DND-41 (cell line): ENCODE measurements around the gene ADAMTS8.

ENCODE experiments used
- EZH2 ChIP-seq: IDR thresholded peaks from 3 replicates; pipeline ENCODE4 v1.6.1; 2012; ENCODE audit warnings: borderline replicate concordance, low read depth, mild to moderate bottlenecking, moderate library complexity, low read length, inconsistent platforms; ENCODE audit not compliant: severe bottlenecking
- TF ChIP-seq, protein P1 (sequence below): IDR thresholded peaks from 2 replicates; pipeline ENCODE4 v1.5.1; 2012; ENCODE audit warnings: borderline replicate concordance, low read length, moderate library complexity, mild to moderate bottlenecking; ENCODE audit not compliant: poor library complexity, severe bottlenecking; ENCODE audit errors: extremely low read depth

GRCh38 chr11:130379276-130379675 lies 49.1 kb downstream of the ADAMTS8 start:
- TF ChIP-seq, protein P1, sequence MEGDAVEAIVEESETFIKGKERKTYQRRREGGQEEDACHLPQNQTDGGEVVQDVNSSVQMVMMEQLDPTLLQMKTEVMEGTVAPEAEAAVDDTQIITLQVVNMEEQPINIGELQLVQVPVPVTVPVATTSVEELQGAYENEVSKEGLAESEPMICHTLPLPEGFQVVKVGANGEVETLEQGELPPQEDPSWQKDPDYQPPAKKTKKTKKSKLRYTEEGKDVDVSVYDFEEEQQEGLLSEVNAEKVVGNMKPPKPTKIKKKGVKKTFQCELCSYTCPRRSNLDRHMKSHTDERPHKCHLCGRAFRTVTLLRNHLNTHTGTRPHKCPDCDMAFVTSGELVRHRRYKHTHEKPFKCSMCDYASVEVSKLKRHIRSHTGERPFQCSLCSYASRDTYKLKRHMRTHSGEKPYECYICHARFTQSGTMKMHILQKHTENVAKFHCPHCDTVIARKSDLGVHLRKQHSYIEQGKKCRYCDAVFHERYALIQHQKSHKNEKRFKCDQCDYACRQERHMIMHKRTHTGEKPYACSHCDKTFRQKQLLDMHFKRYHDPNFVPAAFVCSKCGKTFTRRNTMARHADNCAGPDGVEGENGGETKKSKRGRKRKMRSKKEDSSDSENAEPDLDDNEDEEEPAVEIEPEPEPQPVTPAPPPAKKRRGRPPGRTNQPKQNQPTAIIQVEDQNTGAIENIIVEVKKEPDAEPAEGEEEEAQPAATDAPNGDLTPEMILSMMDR = no peak
- TF ChIP-seq EZH2 = no peak
